GM21381 (cell line): ENCODE measurements around the gene CEP72.

ENCODE experiments used
- ATAC-seq: cut with Tn5 transposase; IDR thresholded peaks from one replicate; pipeline ENCODE4 v1.9.1; 2021; ENCODE audit warnings: mild to moderate bottlenecking, moderate library complexity; ENCODE audit not compliant: unreplicated experiment

Gene CEP72

GRCh38 chr5:652023-652515 is 39.9 kb downstream of the CEP72 start:
- ATAC-seq = no peak

DNA sequence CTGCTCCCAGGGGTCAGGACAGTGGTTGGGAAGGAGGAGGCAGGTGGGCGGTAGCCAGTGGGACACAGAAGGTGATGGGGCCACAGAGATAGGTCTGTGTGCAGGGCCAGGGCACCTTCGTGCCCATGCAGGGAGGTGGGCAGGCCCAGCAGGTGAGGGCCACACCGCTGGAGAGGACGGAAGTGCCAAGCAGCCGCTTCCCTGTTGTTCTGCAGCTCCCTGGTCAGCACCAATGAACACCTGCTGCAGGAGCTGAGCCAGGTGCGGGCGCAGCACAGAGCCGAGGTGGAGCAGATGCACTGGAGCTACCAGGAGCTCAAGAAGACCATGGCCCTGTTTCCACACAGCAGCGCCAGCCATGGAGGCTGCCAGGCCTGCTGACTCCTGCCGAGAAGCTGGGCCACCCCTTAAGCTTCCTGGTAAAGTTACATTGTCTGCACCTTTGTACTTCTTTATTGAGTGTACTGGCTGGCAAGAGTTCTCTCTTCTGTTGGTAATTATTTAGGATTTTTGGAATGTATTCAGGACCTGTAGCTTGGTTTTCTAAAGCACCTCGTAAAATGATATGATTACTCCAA is 40.7 kb downstream of the CEP72 start:
- ATAC-seq = no peak

DNA sequence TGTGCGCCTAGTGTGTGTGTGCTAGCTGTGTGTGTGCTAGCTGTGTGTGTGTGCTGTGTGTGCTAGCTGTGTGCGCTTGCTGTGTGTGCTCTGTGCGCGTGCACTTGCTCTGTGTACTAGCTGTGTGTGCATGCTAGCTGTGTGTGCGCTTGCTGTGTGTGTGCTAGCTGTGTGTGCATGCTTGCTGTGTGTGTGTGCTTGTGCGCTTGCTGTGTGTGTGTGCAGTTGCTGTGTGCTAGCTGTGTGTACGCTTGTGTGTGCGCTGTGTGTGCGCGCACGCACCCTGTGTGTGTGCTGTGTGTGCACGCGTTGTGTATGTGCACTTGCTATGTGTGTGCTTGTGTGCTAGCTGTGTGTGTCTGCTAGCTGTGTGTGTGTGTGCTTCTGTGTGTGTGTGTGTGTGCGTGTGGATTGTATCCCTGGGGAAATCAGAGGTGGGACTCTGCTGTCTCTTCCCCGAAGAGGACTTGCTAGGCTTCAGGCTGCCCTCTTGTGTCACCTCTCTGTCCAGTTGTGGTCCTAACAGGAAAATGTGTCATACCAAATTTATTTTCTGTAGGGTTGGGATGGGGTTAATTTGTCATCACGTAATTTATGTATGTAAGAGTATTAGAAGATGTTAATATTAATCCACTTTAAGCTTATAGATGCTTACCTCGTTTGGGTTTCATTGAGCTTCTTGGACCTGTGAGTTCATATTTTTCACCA is 42.1 kb downstream of the CEP72 start:
- ATAC-seq = no peak

DNA sequence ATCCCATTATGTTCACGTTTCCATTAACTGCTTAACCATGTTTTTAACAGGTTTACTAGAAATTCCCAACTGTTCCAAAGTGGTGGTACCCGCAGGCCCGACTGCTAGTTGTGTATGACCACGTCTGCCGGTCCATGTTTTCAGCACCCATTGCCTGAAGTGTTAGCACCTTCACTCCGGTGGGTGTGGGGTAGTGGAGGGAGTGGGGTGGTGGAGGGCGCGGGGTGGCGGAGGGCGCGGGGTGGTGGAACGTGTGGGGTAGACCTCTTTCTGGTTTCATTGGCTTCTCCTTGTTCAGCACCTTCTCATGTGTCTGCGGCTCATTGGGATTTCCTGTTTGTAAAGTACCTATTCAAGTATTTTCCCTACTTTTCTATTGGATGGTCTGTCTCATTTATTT is 43.3 kb downstream of the CEP72 start:
- ATAC-seq = no peak

- no peak for ATAC-seq
Measured at GRCh38 chr5:657570-657969, 45.4 kb downstream of the CEP72 start.

- ATAC-seq = no peak
Measured at GRCh38 chr5:658103-658502, 46.0 kb downstream of the CEP72 start.

GRCh38 chr5:659496-660263 is 47.5 kb downstream of the CEP72 start:
- no peak for ATAC-seq

DNA sequence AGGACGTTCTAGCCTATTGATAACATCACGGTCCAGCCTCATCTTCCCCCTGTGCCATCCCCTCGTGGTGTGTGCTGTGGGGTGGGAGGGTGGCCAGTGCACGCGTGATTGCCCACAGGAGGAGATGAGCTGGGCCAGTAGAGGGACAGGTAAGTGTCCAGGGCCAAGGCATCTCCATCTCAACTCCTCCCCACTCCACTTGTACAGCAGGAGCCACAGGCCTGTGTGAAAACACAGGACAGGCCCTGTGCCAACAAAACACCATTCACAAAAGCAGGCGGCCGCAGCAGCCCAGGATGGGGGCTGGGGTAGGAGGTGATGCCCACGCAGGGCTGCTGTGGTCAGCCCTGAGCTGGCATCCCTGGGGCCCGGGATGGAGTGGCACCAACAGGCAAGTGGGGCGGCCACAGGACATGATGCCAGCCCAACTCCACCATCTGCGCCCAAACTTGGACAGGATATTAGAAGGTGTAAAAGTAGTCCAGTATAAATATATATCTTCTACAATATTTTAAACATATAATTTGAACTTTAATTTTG is 48.4 kb downstream of the CEP72 start:
- no peak for ATAC-seq

GRCh38 chr5:661891-662750 is 50.0 kb downstream of the CEP72 start:
- no peak for ATAC-seq

- ATAC-seq = no peak
Measured at GRCh38 chr5:662751-663435, 50.8 kb downstream of the CEP72 start.

DNA sequence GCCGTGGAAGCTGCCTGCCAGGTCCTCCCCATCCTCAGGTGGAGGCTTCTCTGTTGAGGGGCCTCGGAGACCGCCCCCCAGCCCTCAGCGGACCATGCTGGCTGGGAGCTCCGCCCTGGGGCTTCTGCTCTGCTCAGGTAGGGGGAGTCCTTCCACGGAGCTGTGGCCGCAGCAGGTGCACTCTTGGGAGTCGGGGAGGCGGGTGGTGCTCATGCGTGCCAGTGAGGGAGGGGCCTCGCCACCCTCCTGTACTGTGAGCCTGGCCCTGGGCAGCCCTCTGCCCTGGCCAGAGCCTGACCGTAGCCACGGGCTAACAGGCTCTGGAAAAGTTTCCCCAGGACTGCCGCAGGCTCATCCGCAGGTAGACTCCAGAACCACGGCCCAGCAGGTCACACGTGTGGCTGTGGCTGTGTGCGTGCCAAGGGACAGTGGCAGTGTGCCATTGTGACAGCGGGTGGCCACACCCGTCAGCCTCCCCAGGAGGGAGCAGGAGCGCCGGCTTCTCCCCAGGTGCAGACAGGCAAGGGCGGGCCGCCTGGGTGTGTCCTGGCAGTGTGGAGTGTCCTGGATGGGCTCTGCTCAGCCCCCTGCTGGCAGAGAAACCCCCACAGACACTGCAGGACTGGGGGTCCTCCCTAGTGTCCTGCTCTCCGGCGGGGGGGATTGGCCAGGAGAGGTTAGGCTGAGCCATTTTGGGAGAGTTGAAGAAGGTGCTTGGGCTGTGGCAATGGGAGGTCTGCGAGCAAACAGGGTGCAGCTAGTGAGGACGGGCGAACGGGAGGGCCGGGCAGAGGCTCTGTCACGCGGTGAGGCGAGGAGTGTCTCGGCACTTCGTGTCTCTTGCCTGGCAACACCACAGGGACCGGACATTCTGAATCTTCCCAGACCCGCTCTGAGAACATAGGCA is 51.5 kb downstream of the CEP72 start:
- no peak for ATAC-seq

DNA sequence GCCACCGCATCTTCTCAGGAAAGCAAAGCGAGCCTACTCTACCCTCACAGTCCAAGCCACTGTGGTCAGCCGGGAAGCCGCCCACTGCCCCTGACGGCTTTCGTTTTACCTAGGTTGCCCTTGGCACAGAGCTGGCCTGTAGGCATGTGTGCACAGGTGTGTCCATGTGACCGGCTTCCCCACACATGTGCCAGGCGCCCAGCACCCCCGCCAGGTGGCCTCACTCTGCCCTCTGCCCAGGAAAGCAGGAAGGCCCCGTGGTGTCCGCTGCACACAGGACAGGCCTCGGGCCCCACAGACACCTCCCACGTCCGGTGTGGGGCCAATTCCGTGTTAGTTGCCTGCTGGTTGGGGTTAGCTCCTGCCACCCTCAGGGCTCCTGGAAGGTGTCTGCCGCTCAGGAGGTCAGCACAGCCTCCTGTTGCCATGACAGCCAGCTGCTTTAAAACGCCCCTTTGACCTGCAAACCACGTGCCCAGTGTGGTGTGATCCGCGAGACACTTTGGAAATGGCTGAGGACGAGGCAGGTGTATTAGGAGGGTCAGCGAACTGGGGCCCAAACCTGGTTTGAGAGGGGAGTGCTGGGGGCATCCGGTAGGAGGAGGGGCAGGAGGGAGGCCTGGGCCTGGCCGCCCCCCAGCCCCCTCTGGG is 52.3 kb downstream of the CEP72 start:
- ATAC-seq = no peak

DNA sequence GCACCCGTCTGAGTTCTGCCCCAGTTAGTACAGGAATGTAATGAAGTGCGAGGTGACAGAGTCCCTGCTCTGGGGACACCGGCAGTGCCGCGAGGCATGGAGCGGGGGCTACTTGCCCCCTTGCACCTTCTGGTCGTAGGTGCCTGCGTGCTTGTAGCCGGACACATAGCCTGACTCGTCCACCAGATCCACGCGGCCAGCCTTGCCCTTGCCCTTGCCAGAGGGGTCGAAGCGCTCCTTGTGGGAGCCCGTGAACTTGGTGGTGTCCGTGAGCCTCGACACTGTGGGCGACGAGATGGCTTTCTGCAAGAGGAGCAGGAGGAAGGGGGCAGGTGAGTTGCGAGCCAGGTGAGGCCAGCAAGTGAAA is 52.8 kb downstream of the CEP72 start:
- no peak for ATAC-seq

GRCh38 chr5:665541-665955 is 53.4 kb downstream of the CEP72 start:
- ATAC-seq = no peak

GRCh38 chr5:665956-666711 is 54.0 kb downstream of the CEP72 start:
- ATAC-seq = no peak

- no peak for ATAC-seq
Measured at GRCh38 chr5:666816-667498, 54.8 kb downstream of the CEP72 start.

DNA sequence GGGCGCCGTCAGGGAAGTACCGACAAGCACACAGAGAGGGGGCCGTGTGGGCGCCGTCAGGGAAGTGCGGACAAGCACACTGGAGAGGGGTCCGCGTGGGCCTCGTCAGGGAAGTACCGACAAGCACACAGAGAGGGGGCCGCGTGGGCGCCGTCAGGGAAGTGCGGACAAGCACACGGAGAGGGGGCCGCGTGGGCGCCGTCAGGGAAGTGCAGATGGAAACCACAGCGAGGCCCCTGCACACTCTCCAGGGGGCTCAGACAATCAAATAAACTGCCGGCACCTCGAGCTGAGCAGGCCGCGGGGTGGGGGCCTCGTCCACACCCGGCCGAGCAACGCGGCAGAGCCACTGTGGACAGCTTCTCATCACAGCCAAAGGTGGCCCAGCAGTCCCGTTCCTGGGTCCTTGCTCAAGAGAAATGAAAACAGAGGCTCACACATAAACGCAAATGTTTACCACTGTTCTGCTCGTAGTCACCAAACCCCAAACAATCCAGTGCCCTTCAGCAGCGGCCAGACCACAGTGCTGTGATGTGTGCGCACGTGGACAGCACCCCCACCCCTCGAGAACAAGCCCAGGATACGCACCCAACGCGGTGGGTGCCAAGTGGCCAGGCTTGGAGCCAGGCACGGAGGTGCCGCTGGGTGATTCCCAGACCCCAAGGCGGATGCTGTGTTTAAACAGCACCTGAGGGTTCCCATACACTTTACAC is 56.3 kb downstream of the CEP72 start:
- no peak for ATAC-seq
